ENCODE measurements around the gene LCE2A.
"Not testable (repeated sequence)": the region's sequence is repeated elsewhere in the genome, so short reads cannot be mapped to it uniquely, and the experiment has no call there.

The LCE2A gene

GRCh38 chr1:152697701-152698600 is at the start of gene LCE2A:
Gene LCE2A (plus strand): TSS chr1:152698345. CDS start chr1:152698902, 557 bp downstream.
- no peak for DNase-seq

DNA sequence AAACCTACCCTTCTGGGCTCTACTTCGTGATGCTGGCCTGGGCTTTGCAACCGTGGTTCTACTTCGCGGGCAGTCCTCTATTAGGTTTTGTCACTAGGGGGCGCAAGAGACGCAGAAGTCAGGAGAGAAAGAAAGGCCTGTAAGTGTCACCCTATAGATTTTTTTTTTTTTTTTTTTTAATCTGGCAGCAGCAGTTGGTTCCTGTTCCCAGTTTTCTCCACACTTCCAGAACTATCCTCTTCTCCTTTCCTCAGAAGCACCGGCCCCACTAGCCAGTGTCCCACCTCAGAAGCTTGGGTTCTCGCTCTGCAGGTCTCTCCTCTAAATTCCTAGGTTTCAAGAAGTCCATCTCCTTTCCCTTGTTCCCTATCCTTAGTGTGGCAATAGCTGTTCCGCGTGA is 44.0 kb upstream of the LCE2A start:
- peak; percentile 47 for DNase-seq

DNA sequence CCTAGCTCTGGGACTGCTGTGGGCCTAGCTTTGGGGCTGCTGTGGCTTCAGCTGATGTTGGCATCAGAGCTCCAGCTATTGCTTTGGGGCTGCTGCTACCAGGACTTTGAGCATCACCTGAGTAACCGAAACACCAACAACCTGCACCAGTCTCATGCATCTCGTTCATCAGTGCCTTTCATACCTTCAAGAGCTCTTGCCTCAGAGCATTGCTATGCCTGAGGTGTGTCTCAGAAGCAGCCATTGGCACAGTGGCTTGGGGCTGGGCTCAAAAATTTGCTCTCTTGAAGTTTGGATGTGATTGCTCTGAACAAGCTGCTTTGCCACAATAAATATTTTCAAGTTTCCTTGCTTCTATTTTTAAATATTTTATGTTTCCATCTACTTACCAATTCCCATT is 41.7 kb upstream of the LCE2A start:
- DNase-seq = no peak

- no peak for DNase-seq
Measured at GRCh38 chr1:152657677-152658076, 40.5 kb upstream of the LCE2A start.

DNA sequence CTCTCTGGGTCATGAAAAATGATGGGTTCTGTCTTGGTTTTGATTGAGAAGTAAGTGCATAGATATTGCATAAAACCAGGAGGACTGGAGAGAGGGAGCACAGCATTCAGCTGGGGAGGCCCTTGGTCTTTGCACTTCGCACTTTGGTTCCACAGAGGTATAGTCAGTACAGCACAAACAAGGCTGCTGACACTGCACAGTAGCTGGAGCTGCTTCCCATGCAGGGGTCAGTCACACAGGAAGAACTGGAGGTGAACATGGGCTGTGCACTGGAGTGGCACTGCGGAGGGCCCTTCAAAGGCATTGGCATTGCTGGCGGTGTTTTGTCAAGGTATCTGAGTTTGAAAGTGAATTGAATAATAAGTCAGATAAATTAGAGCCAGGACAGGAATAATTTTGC is 39.5 kb upstream of the LCE2A start:
- DNase-seq = no peak

GRCh38 chr1:152663098-152663497 is 35.0 kb upstream of the LCE2A start, which contains the start of gene LCE2D:
Gene LCE2D (plus strand): TSS chr1:152663380. CDS start chr1:152664106, 726 bp downstream.
- DNase-seq = no peak

GRCh38 chr1:152666171-152666570 is 32.0 kb upstream of the LCE2A start:
- DNase-seq = not testable (repeated sequence)

GRCh38 chr1:152667648-152668047 is 30.5 kb upstream of the LCE2A start:
- DNase-seq = no peak

DNA sequence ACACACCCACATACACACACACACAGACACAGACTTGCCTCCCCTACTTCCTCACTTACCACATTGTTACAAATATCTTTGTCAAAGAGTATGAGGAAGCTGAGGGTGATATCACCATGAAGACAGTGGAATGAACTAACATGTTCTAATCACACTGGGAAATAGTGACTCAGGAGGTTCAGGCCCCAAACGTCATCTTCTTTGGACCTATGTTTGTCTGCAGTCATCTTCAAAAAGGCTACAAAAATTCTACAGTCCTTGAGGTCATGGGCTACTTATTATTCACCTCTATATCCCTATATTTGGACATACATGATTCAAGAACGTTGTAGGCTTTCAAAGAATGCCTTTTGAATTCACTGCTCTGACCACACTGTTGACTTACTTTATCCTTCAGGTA is 25.1 kb upstream of the LCE2A start:
- DNase-seq = no peak

GRCh38 chr1:152674983-152675382 is 23.2 kb upstream of the LCE2A start, which contains the start of gene LCE2C:
Gene LCE2C (plus strand): TSS chr1:152675279. CDS start chr1:152676016, 737 bp downstream.
- DNase-seq = not testable (repeated sequence)

GRCh38 chr1:152679459-152679858 is 18.7 kb upstream of the LCE2A start:
- DNase-seq = no peak

DNA sequence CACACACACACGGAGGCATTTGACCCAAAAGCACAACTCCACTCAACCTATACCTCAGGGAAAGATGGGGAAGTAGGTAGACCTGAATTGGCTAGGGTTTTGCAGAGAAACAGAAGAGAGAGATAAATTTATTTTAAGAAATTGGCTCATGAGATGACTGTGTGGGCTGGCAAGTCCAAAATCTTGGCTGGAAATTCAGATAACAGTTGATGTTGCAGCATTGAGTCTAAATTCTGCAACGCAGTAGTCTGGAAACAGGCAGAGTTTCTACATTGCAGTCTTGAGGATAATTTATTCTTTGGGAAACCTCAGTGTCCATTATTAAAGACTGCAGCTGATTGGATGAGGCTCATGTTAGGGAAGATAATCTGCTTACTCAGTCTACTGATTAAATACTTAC is 16.5 kb upstream of the LCE2A start:
- DNase-seq = no peak

GRCh38 chr1:152683846-152684245 is 14.3 kb upstream of the LCE2A start:
- no peak for DNase-seq

- DNase-seq = not testable (repeated sequence)
Measured at GRCh38 chr1:152685823-152686222, 12.3 kb upstream of the LCE2A start, which contains the start of gene LCE2B. Gene LCE2B (plus strand): TSS chr1:152686123. CDS start chr1:152686844, 721 bp downstream.

GRCh38 chr1:152699746-152700145 is 1.6 kb downstream of the LCE2A start:
- no peak for DNase-seq

GRCh38 chr1:152707860-152708259 is 9.7 kb downstream of the LCE2A start, which contains the start of gene LCE4A:
Gene LCE4A (plus strand): TSS chr1:152708160. CDS start chr1:152709076, 916 bp downstream.
- DNase-seq = no peak

DNA sequence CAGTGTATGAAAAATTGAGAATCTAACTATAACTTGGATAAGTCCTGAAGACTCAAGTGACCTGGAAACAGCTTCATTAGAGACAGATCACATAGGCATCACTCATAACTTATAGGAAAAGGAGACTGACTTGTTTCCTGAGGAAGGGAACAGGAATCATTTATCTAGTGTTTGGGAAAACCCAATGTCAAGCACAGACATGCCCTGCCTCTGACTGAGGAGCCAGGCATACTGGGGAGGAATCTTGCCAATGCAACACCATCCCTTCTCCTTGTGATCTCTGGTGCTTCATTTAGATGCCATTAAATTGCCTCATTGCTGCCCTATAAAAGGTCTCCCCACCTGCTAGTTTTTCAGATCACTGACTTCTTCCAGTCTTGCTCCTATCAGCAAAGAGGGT is 20.1 kb downstream of the LCE2A start:
- no peak for DNase-seq

DNA sequence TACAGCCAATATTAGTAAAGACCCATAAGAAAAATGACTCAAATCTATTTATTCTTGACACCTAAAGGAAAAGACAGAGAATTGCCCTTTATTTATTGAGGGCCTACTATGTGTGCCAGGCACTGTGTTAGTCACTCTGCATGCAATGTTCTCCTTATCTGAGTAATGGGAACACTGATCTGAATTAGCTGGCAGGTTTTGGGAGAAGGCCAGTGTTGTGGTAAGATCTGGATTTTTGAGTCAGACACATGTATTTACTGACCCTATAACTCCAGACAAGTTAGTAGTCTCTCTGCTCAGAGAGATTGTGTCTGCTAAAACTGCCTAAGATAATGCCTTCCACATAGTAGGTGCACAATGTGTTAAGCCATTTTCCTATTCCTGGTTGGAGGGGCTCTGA is 27.1 kb downstream of the LCE2A start:
- DNase-seq = no peak

GRCh38 chr1:152728986-152729385 is 30.8 kb downstream of the LCE2A start:
- no peak for DNase-seq

GRCh38 chr1:152735648-152736047 is 37.5 kb downstream of the LCE2A start:
- DNase-seq = no peak

DNA sequence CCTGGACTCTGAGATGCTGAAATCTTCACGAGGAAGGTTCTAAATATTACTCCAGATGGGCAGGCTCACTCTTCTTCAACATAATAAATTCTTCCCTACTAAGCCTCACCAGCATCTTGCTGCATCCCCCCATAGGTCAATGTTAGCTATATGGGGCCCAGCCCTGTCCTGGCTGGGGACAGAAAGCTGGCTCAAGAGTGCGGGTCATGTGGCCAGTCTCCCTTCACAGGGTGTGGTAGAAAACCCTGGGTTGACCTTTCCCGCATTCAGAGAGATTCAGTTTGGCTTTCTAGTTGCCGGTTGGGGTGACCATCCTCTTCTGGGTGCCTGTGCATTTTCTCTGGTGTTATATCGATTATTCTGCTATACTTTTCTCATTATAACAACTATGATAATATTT is 39.9 kb downstream of the LCE2A start:
- no peak for DNase-seq

DNA sequence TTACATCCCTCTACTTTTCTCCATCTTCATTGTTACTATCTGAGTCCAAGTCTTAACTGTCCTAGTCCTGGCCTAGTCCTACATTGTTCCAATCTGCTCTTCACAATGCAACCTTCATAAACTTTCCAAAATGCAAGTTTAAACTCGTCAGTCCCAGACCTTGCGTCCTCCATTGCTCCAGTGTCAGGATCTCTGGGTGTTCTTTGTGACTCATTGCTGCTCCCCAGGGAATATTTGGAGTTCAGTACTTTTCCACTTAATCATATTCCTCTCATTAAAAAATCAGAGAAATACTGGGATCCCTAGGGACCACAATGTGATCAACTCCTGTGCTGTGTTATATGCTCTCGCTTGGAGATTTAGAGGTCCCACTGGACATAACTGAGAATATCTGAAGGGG is 41.7 kb downstream of the LCE2A start:
- no peak for DNase-seq

- no peak for DNase-seq
Measured at GRCh38 chr1:152741656-152742055, 43.5 kb downstream of the LCE2A start.

Data from NCI-H526 treated with DMSO at 0.1 percent for 48 hours (cell line).